Calu3 (cell line): ENCODE results near the gene CIDEB. TPM values are rescaled to one million over a fixed set of nuclear protein-coding genes. Genes with fewer than 3 reads are reported as not detected.

Source experiments
- BruUV-seq: library from RNA; stranded (reverse); fragments of 400-500 nt; replicated peaks from 2 replicates; lab custom pipeline; 2021; lab: Mats Ljungman, UMichigan
- CTCF ChIA-PET: fragments of 300-600 bp; sonication (Branson Sonifier 250); formaldehyde crosslinking; loops from one replicate; lab custom pipeline; 2022; ENCODE audit warnings: antibody characterized with exemption; lab: Charles Lee
- DNase-seq: peaks from one replicate; pipeline ENCODE4 v3.0.0; 2022
- H3K27ac Mint-ChIP-seq: one replicate; pipeline ENCODE4 v1.8.0; 2022; ENCODE audit warnings: mixed read lengths; ENCODE audit not compliant: unreplicated experiment
- H3K27me3 Mint-ChIP-seq: one replicate; pipeline ENCODE4 v1.8.0; 2022; ENCODE audit warnings: mixed read lengths; ENCODE audit not compliant: unreplicated experiment
- H3K36me3 Mint-ChIP-seq: one replicate; pipeline ENCODE4 v1.8.0; 2022; ENCODE audit warnings: mild to moderate bottlenecking, moderate library complexity, mixed read lengths; ENCODE audit not compliant: insufficient read depth, unreplicated experiment
- H3K4me1 Mint-ChIP-seq: one replicate; pipeline ENCODE4 v1.8.0; 2022; ENCODE audit warnings: mild to moderate bottlenecking, low read depth, mixed read lengths; ENCODE audit not compliant: unreplicated experiment
- H3K4me3 Mint-ChIP-seq: one replicate; pipeline ENCODE4 v1.8.0; 2022; ENCODE audit warnings: mild to moderate bottlenecking, low read depth, moderate library complexity, mixed read lengths; ENCODE audit not compliant: unreplicated experiment
- H3K9me3 Mint-ChIP-seq: one replicate; pipeline ENCODE4 v1.8.0; 2022; ENCODE audit warnings: low read depth, mixed read lengths; ENCODE audit not compliant: unreplicated experiment
- intact Hi-C: fragments of 100-400 bp; cut with micrococcal nuclease; formaldehyde crosslinking; loops from one replicate; pipeline ENCODE4 v1.10.0; 2022; ENCODE audit not compliant: unreplicated experiment
- total RNA-seq: library from RNA; stranded (reverse); gene quantifications from 2 replicates; pipeline ENCODE4 v1.2.3, GENCODE V29; 2022
- TF ChIP-seq, protein P1 (sequence below): fragments of 200-600 bp; IDR thresholded peaks from one replicate; pipeline ENCODE4 v1.8.0; 2022; ENCODE audit warnings: antibody characterized with exemption; ENCODE audit not compliant: unreplicated experiment

CIDEB gene
- total RNA-seq, 1 experiment from 2014 or later = not detected

DNA sequence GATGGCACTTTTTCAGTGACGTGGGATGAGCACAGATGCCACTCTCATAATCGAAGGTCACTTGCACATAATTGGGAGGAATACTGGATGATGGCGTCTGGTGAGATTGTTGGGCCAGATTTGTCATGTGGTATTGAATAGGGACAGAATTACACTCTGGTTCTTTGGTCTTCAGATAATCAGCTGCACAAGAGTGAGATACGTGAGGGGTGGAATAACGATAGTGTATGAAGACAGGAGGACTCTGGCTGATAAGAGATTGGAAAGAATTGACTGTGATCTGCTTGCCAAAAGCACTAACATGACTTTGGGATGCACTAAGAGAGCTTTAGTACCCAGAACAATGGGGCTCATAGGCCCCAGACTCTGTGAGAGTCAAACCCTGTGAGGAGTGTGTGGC, 29.4 kb downstream of the CIDEB start:
- no peak for DNase-seq
- TF ChIP-seq, protein P1, sequence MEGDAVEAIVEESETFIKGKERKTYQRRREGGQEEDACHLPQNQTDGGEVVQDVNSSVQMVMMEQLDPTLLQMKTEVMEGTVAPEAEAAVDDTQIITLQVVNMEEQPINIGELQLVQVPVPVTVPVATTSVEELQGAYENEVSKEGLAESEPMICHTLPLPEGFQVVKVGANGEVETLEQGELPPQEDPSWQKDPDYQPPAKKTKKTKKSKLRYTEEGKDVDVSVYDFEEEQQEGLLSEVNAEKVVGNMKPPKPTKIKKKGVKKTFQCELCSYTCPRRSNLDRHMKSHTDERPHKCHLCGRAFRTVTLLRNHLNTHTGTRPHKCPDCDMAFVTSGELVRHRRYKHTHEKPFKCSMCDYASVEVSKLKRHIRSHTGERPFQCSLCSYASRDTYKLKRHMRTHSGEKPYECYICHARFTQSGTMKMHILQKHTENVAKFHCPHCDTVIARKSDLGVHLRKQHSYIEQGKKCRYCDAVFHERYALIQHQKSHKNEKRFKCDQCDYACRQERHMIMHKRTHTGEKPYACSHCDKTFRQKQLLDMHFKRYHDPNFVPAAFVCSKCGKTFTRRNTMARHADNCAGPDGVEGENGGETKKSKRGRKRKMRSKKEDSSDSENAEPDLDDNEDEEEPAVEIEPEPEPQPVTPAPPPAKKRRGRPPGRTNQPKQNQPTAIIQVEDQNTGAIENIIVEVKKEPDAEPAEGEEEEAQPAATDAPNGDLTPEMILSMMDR = no peak
- peaks cover 29% of the 10 kb centered on the region for H3K4me1 Mint-ChIP-seq
- intact Hi-C loops = loop anchor here (2.0 kb wide), 1 partner anchor 18 kb away; no protein-coding TSS in a partner anchor
- H3K4me3 Mint-ChIP-seq = no peak overlapping the region
- H3K36me3 Mint-ChIP-seq = peaks cover 5% of the 10 kb centered on the region
- no peak overlapping the region for H3K27ac Mint-ChIP-seq
- BruUV-seq = no TSS peak
- H3K27me3 Mint-ChIP-seq = no peaks in the 10 kb centered on the region
- CTCF ChIA-PET = no interaction called here
- H3K9me3 Mint-ChIP-seq = no peaks in the 10 kb centered on the region

DNA sequence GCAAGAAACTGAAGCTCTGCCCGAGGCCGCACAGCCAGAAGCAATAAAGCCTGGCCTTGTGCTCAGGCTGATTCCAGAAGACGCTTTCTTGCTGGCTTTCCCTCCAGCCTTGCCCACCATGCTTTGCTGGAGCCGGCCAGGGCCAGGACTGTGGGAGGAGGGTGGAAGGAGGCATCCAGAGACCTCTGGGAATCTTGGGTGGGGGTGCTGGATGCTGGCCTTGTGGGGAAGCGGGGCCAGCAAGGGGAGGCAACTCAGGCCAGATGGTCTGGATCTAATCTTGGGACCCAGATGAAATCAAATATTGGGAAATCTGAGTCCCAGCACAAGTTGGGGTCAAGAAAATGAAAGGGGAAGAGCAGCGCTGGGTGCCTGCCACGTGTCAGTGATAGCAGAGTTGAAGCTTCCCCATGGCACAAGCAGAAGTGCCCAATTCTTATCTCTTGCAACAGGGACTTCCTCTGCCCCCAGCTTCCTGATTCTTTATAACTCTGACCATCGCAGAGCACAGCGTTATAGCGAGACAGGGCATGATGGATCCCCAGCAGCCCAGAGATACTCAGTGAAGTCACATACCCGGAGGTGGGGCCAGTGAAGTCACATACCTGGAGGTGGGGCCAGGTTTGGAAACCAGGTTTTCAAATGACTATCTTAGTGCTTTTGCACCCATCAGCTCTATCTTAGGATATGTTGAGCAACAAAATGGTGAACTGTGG, 30.0 kb downstream of the CIDEB start:
- intact Hi-C loops = loop anchor here (2.0 kb wide), 1 partner anchor 19 kb away; no protein-coding TSS in a partner anchor
- no peaks in the 10 kb centered on the region for H3K27me3 Mint-ChIP-seq
- CTCF ChIA-PET = interaction anchor here (0.6 kb wide), 1 partner anchor 12 kb away, joined by 3 read pairs; no protein-coding TSS in a partner anchor
- TF ChIP-seq, protein P1 = no peak
- no TSS peak for BruUV-seq
- H3K36me3 Mint-ChIP-seq = peaks cover 5% of the 10 kb centered on the region
- no peak overlapping the region for H3K27ac Mint-ChIP-seq
- H3K9me3 Mint-ChIP-seq = no peaks in the 10 kb centered on the region
- no peak overlapping the region for H3K4me3 Mint-ChIP-seq
- DNase-seq = no peak
- peaks cover 36% of the 10 kb centered on the region for H3K4me1 Mint-ChIP-seq

DNA sequence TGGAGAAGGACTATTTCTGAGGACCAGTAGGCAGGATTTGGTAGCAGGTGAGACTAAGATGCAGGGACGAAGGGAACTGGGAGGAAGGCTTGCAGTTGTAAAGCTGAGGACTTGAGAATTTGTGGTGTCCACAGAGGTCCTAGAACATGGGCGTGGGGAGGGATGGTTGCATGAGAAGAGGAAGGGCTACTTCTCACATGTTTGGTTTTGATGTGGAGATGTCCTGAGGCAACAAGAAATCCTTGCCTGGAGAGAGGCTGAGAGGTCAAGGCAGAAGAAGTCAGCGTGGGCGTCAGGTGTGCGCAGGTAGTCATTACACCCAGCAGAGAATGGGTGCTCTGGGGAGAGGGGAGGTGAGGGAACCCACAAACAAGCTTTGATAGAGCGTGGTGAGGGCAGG, 30.7 kb downstream of the CIDEB start:
- H3K4me1 Mint-ChIP-seq = peaks cover 43% of the 10 kb centered on the region
- TF ChIP-seq, protein P1 = no peak
- BruUV-seq = no TSS peak
- peaks cover 8% of the 10 kb centered on the region for H3K36me3 Mint-ChIP-seq
- CTCF ChIA-PET = no interaction called here
- intact Hi-C loops = no loop called here
- no peak overlapping the region for H3K27ac Mint-ChIP-seq
- no peak overlapping the region for H3K4me3 Mint-ChIP-seq
- DNase-seq = no peak
- no peaks in the 10 kb centered on the region for H3K27me3 Mint-ChIP-seq
- H3K9me3 Mint-ChIP-seq = no peaks in the 10 kb centered on the region

DNA sequence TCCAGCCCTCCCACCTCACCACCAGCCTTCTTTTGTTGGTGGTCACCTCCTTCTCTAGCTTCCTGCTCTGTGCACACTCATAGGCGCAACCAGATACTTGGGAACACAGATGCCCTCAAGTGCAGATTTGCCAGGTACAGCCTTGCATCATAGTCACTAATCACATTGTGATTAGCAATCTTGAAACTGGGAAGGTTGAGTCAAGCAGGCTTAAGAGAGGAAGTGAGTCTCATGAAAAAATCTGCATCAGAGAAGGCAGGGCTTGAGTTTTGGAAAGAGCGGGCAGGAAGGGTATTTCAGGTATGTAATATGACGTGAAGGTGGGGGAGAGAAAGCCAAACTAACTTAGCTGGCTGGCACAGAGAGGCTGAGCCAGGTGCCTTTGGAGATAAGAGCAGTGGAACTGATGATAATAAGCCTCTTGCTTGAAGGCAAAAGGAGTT, 33.7 kb downstream of the CIDEB start:
- Mint-ChIP-seq H3K27ac (peak overlapping the region; percentile 56), H3K36me3 (peaks cover 26% of the 10 kb centered on the region), H3K4me1 (peaks cover 44% of the 10 kb centered on the region), H3K27me3 (no peaks in the 10 kb centered on the region), H3K4me3 (no peak overlapping the region), H3K9me3 (no peaks in the 10 kb centered on the region)
- peak; percentile 13 for DNase-seq
- no TSS peak for BruUV-seq
- intact Hi-C loops = no loop called here
- TF ChIP-seq, protein P1 = no peak
- CTCF ChIA-PET = interaction anchor here (1.7 kb wide), 1 partner anchor 23 kb away, joined by 9 read pairs; no protein-coding TSS in a partner anchor
